H1 (cell line): Measurements from ENCODE around the gene ZNF14. TPM values are rescaled to one million over a fixed set of nuclear protein-coding genes. Genes with fewer than 3 reads are reported as not detected.
"Not testable (repeated sequence)": the region's sequence is repeated elsewhere in the genome, so short reads cannot be mapped to it uniquely, and the experiment has no call there.

ENCODE experiments used
- CTCF ChIA-PET: fragments of 300-600 bp; sonication (Branson Sonifier 250); formaldehyde crosslinking; loops from one replicate; lab custom pipeline; 2021; ENCODE audit not compliant: partially characterized antibody; lab: Charles Lee
- POLR2A ChIA-PET: fragments of 300-600 bp; sonication (Branson Sonifier 250); formaldehyde crosslinking; loops from one replicate; lab custom pipeline; 2021; ENCODE audit warnings: inconsistent platforms; ENCODE audit not compliant: partially characterized antibody; lab: Charles Lee
- DNase-seq, 2 experiments: peaks; one replicate each; pipeline versions ENCODE4 v3.0.0 to v3.0.0-alpha.2; 2010 to 2022; ENCODE audit warnings: low spot score in 2 of 2, low read depth in 1 of 2, mixed read lengths in 1 of 2
- FAIRE-seq: peaks from 2 replicates; lab custom pipeline; 2011; peaks lifted over from hg19 to GRCh38; lab: Jason Lieb, UNC
- H2AFZ ChIP-seq: 2 replicates; pipeline ENCODE4 v1.8.1; 2012; ENCODE audit warnings: low read length, inconsistent platforms
- H2AK5ac ChIP-seq: 2 replicates; pipeline ENCODE4 v1.6.1; 2013; ENCODE audit warnings: low read depth, low read length
- H2BK120ac ChIP-seq: replicated peaks from 2 replicates; pipeline ENCODE3; 2013; ENCODE audit warnings: low read depth, low read length, inconsistent platforms
- H2BK12ac ChIP-seq: 2 replicates; pipeline ENCODE4 v1.6.1; 2013; ENCODE audit warnings: low read depth, low read length
- H2BK15ac ChIP-seq: 2 replicates; pipeline ENCODE4 v1.6.1; 2013; ENCODE audit warnings: low read length
- H2BK20ac ChIP-seq: 2 replicates; pipeline ENCODE4 v1.6.1; 2013; ENCODE audit warnings: low read length
- H2BK5ac ChIP-seq: 2 replicates; pipeline ENCODE4 v1.6.1; 2013; ENCODE audit warnings: low read depth, low read length
- H3K14ac ChIP-seq: 2 replicates; pipeline ENCODE4 v1.6.1; 2013; ENCODE audit warnings: inconsistent platforms; ENCODE audit not compliant: insufficient read length
- H3K18ac ChIP-seq: 2 replicates; pipeline ENCODE4 v1.6.1; 2013; ENCODE audit warnings: low read length; ENCODE audit errors: extremely low read depth
- H3K23ac ChIP-seq: 2 replicates; pipeline ENCODE4 v1.6.1; 2013; ENCODE audit warnings: inconsistent platforms; ENCODE audit not compliant: insufficient read length
- H3K23me2 ChIP-seq: 2 replicates; pipeline ENCODE4 v1.6.1; 2013; ENCODE audit warnings: low read depth, low read length
- H3K27ac ChIP-seq: 2 replicates; pipeline ENCODE4 v1.6.1; 2011; ENCODE audit warnings: low read depth, low read length, inconsistent platforms
- H3K27me3 ChIP-seq, 4 experiments: replicated peaks in 1 of 4; 1 replicate in 1 of 4; 2 replicates in 3 of 4; pipeline versions ENCODE4 v1.6.1 to v1.8.1; 2011 to 2013; ENCODE audit warnings: low read length in 3 of 4, mild to moderate bottlenecking in 3 of 4, inconsistent platforms in 2 of 4, mixed read lengths in 2 of 4, moderate library complexity in 1 of 4; ENCODE audit not compliant: control insufficient read depth in 3 of 4, insufficient read depth in 3 of 4; ENCODE audit errors: extremely low read depth in 1 of 4
- H3K36me3 ChIP-seq, 4 experiments: 2 replicates each; pipeline versions ENCODE4 v1.6.1 to v1.8.1; 2011 to 2013; ENCODE audit warnings: mild to moderate bottlenecking in 4 of 4, low read length in 3 of 4, moderate library complexity in 2 of 4, control low read depth in 1 of 4, inconsistent platforms in 1 of 4; ENCODE audit not compliant: insufficient read depth in 4 of 4, control insufficient read depth in 2 of 4
- H3K4ac ChIP-seq: replicated peaks from 2 replicates; pipeline ENCODE3; 2013; ENCODE audit warnings: low read length, low read depth, mixed read lengths, inconsistent platforms; ENCODE audit not compliant: insufficient read length
- H3K4me1 ChIP-seq, 4 experiments: replicated peaks in 1 of 4; 1 replicate in 1 of 4; 2 replicates in 3 of 4; pipeline versions ENCODE4 v1.6.1 to v1.8.1; 2011 to 2013; ENCODE audit warnings: low read length in 3 of 4, inconsistent platforms in 2 of 4, mixed read lengths in 1 of 4; ENCODE audit not compliant: insufficient read depth in 4 of 4, control insufficient read depth in 3 of 4
- H3K4me2 ChIP-seq, 2 experiments: 2 replicates each; pipeline versions ENCODE4 v1.6.1 to v1.8.1; 2011 to 2013; ENCODE audit warnings: low read depth in 2 of 2, low read length in 2 of 2, control low read depth in 1 of 2, inconsistent platforms in 1 of 2, mild to moderate bottlenecking in 1 of 2; ENCODE audit not compliant: insufficient read depth in 1 of 2
- H3K4me3 ChIP-seq, 4 experiments: fragments of 200-600, 300-600 bp in 1 of 4; sonication (generic), shearing (Covaris generic), sonication (Bioruptor Twin) in 1 of 4; 2 replicates each; pipeline versions ENCODE4 v1.5.1 to v1.8.1; 2011 to 2016; ENCODE audit warnings: low read length in 4 of 4, low read depth in 3 of 4, control low read depth in 2 of 4, inconsistent platforms in 2 of 4, mild to moderate bottlenecking in 2 of 4, mixed read lengths in 1 of 4, moderate library complexity in 1 of 4; ENCODE audit not compliant: insufficient read depth in 2 of 4; ENCODE audit errors: extremely low read depth in 1 of 4
- H3K56ac ChIP-seq: replicated peaks from 2 replicates; pipeline ENCODE3; 2013; ENCODE audit warnings: low read depth, mild to moderate bottlenecking, mixed read lengths, low read length, inconsistent platforms; ENCODE audit not compliant: insufficient read length
- H3K79me1 ChIP-seq: 2 replicates; pipeline ENCODE4 v1.6.1; 2013; ENCODE audit warnings: low read depth, low read length, control low read depth
- H3K79me2 ChIP-seq, 2 experiments: 2 replicates each; pipeline versions ENCODE4 v1.6.1 to v1.8.1; 2012 to 2013; ENCODE audit warnings: low read length in 2 of 2, mild to moderate bottlenecking in 2 of 2, inconsistent platforms in 1 of 2; ENCODE audit not compliant: insufficient read depth in 2 of 2, control insufficient read depth in 1 of 2
- H3K9ac ChIP-seq, 4 experiments: replicated peaks in 1 of 4; 1 replicate in 1 of 4; 2 replicates in 3 of 4; pipeline versions ENCODE4 v1.6.1 to v1.8.1; 2011 to 2013; ENCODE audit warnings: low read depth in 3 of 4, low read length in 3 of 4, control low read depth in 2 of 4, mild to moderate bottlenecking in 2 of 4, moderate library complexity in 2 of 4, inconsistent platforms in 1 of 4; ENCODE audit errors: extremely low read depth in 1 of 4
- H3K9me3 ChIP-seq, 2 experiments: 2 replicates each; pipeline versions ENCODE4 v1.6.1 to v1.8.1; 2012 to 2013; ENCODE audit warnings: mild to moderate bottlenecking in 2 of 2, moderate library complexity in 2 of 2, control low read depth in 1 of 2, inconsistent platforms in 1 of 2, low read depth in 1 of 2, low read length in 1 of 2, mixed read lengths in 1 of 2; ENCODE audit not compliant: insufficient read depth in 2 of 2
- H4K20me1 ChIP-seq, 2 experiments: replicated peaks in 1 of 2; 2 replicates each; pipeline versions ENCODE3 to v1.8.1; 2011 to 2013; ENCODE audit warnings: inconsistent platforms in 2 of 2, low read length in 2 of 2, mild to moderate bottlenecking in 1 of 2; ENCODE audit not compliant: insufficient read depth in 2 of 2, control insufficient read depth in 1 of 2
- H4K5ac ChIP-seq: 2 replicates; pipeline ENCODE4 v1.6.1; 2013; ENCODE audit warnings: low read length, low read depth, mixed read lengths, inconsistent platforms; ENCODE audit not compliant: insufficient read length
- H4K8ac ChIP-seq: 2 replicates; pipeline ENCODE4 v1.8.0; 2013; ENCODE audit warnings: mild to moderate bottlenecking, moderate library complexity, low read length, inconsistent platforms; ENCODE audit not compliant: insufficient read depth; ENCODE audit errors: extremely low read depth
- H4K91ac ChIP-seq: replicated peaks from 2 replicates; pipeline ENCODE3; 2013; ENCODE audit warnings: low read length, mixed read lengths, inconsistent platforms; ENCODE audit not compliant: insufficient read length
- ATF2 ChIP-seq: IDR thresholded peaks from 2 replicates; pipeline ENCODE4 v1.6.1; 2012; ENCODE audit warnings: low read length, inconsistent platforms
- CTBP2 ChIP-seq: IDR thresholded peaks from 2 replicates; pipeline ENCODE4 v1.7.0; 2011; ENCODE audit warnings: borderline replicate concordance, mild to moderate bottlenecking, moderate library complexity, mixed read lengths, low read length; ENCODE audit not compliant: insufficient read depth, insufficient read length
- KDM5A ChIP-seq: fragments of 200-600 bp; IDR thresholded peaks from 2 replicates; pipeline ENCODE4 v1.7.1; 2012; ENCODE audit warnings: mild to moderate bottlenecking, low read length, inconsistent platforms, mixed read lengths
- SIRT6 ChIP-seq: IDR thresholded peaks from one replicate; pipeline ENCODE4 v1.7.1; 2012; ENCODE audit warnings: low read length, inconsistent platforms
- WGBS, 2 experiments: shearing (Covaris generic) in 1 of 2; methylation state at CpG; one replicate each; pipeline versions ENCODE4 v1.1.6 to v1.1.7; 2013 to 2015; ENCODE audit warnings: low lambda C conversion rate in 2 of 2, mixed read lengths in 2 of 2, inconsistent platforms in 1 of 2, low coverage in 1 of 2, missing lambda C conversion rate in 1 of 2; ENCODE audit not compliant: insufficient replicate concordance in 2 of 2, insufficient coverage in 1 of 2, insufficient read length in 1 of 2; ENCODE audit errors: extremely low coverage in 1 of 2, missing lambda C conversion rate in 1 of 2; 5-methylcytosine and 5-hydroxymethylcytosine counted together
- polyA plus RNA-seq, 7 experiments: library from polyadenylated mRNA; depleted of rRNA in 3 of 7; stranded (reverse) in 5 of 7; unstranded in 2 of 7; fragments of >200 nt in 5 of 7; fragments of 200-250 nt in 2 of 7; gene quantifications; 1 replicate in 5 of 7; 2 replicates in 1 of 7; 4 replicates in 1 of 7; pipeline versions ENCODE4 v1.2.1 to v1.2.3, GENCODE V29; 2011 to 2013; ENCODE audit warnings: missing spikeins in 2 of 7, mixed read lengths in 2 of 7
- total RNA-seq: library from RNA; stranded (reverse); fragmentation: NEBNext Ultra II Directional; extraction: Animal tissue kit (Norgen Biotek cat#: 25700); gene quantifications from 2 replicates; pipeline ENCODE4 v1.2.1, GENCODE V29; 2021

The ZNF14 gene
- total and polyA plus RNA-seq, 2 of the 8 experiments (the other 6 are each of a cell fraction or from before 2014, with no cell fraction given) = 1.00 to 7.4 TPM

- TF ChIP-seq ATF2 (no peak), SIRT6 (no peak), CTBP2 (no peak), KDM5A (no peak)
These were observed 46.3 kb downstream of the ZNF14 start (continued) for GRCh38 chr19:19686580-19686979.

- ChIA-PET POLR2A (interaction anchor here (0.7 to 2.6 kb wide), 8 partner anchors 8 to 215 kb away, joined by 3 to 6 read pairs (median 4); partner anchors contain the start of genes ZNF14, ZNF253 and ZNF93), CTCF (interaction anchor here (0.8 kb wide), 1 partner anchor 10 kb away, joined by 3 read pairs; no protein-coding TSS in a partner anchor)
- H3K4me3 ChIP-seq, H2BK5ac ChIP-seq, H2BK20ac ChIP-seq, H3K9ac ChIP-seq, DNase-seq, H3K56ac ChIP-seq, H4K8ac ChIP-seq, FAIRE-seq, H3K4me2 ChIP-seq, H3K23ac ChIP-seq, H3K9me3 ChIP-seq, H2BK12ac ChIP-seq, H3K27me3 ChIP-seq, H2AFZ ChIP-seq, H2BK120ac ChIP-seq, H4K91ac ChIP-seq, H3K79me2 ChIP-seq, H3K14ac ChIP-seq, H2AK5ac ChIP-seq, H2BK15ac ChIP-seq, H4K20me1 ChIP-seq, H3K79me1 ChIP-seq, H3K23me2 ChIP-seq, H4K5ac ChIP-seq, H3K4me1 ChIP-seq, H3K4ac ChIP-seq, H3K18ac ChIP-seq, H3K27ac ChIP-seq: not testable (repeated sequence)
- 92% methylated on average over 15 of the region's 15 CpGs; no CpG with 5 or more reads in 1 of the 2 experiments for WGBS, 2 experiments
- H3K36me3 ChIP-seq = peaks cover 0 to 10% (median 3%) of the 10 kb centered on the region in 4 experiments; a peak in 4 of 8 replicates
These were observed 46.8 kb downstream of the ZNF14 start for GRCh38 chr19:19686119-19686518.
